Fibroblast of lung (primary cell): ENCODE measurements around the gene KCNK2. TPM values are rescaled to one million over a fixed set of nuclear protein-coding genes. Genes with fewer than 3 reads are reported as not detected.

Source experiments
- DNase-seq, 2 donors: peaks; one replicate each; pipeline versions ENCODE4 v3.0.0 to v3.0.0-alpha.2; 2010; ENCODE audit warnings: low read depth in 2 of 2
- H2AFZ ChIP-seq: 2 replicates; pipeline ENCODE4 v1.5.1; 2012; ENCODE audit warnings: low read length, control low read depth, inconsistent platforms
- H3K27ac ChIP-seq: 2 replicates; pipeline ENCODE4 v1.5.1; 2011; ENCODE audit warnings: low read length, control low read depth; ENCODE audit not compliant: insufficient read depth
- H3K27me3 ChIP-seq: 2 replicates; pipeline ENCODE4 v1.5.1; 2011; ENCODE audit warnings: mild to moderate bottlenecking, low read length; ENCODE audit not compliant: control insufficient read depth, insufficient read depth
- H3K36me3 ChIP-seq: 2 replicates; pipeline ENCODE4 v1.5.1; 2011; ENCODE audit warnings: low read length; ENCODE audit not compliant: control insufficient read depth, insufficient read depth
- H3K4me1 ChIP-seq: 2 replicates; pipeline ENCODE4 v1.5.1; 2011; ENCODE audit warnings: low read length; ENCODE audit not compliant: control insufficient read depth, insufficient read depth; ENCODE audit errors: extremely low read depth
- H3K4me2 ChIP-seq: 2 replicates; pipeline ENCODE4 v1.5.1; 2011; ENCODE audit warnings: low read length, control low read depth; ENCODE audit not compliant: insufficient read depth; ENCODE audit errors: extremely low read depth
- H3K4me3 ChIP-seq, 4 experiments: fragments of 200-600 bp in 1 of 4; sonication (generic) in 1 of 4; replicated peaks in 1 of 4; 2 replicates each; pipeline ENCODE4 v1.5.1; 2011 to 2016; ENCODE audit warnings: low read length in 4 of 4, low read depth in 3 of 4, mild to moderate bottlenecking in 3 of 4, control low read depth in 2 of 4, inconsistent platforms in 1 of 4, mixed read lengths in 1 of 4; ENCODE audit not compliant: insufficient read depth in 1 of 4; ENCODE audit errors: control extremely low read depth in 1 of 4
- H3K79me2 ChIP-seq: 2 replicates; pipeline ENCODE4 v1.5.1; 2012; ENCODE audit warnings: mild to moderate bottlenecking, low read length, inconsistent platforms; ENCODE audit not compliant: control insufficient read depth, insufficient read depth
- H3K9ac ChIP-seq: 2 replicates; pipeline ENCODE4 v1.5.1; 2011; ENCODE audit warnings: mild to moderate bottlenecking, low read length, control low read depth; ENCODE audit not compliant: insufficient read depth
- H3K9me3 ChIP-seq: 2 replicates; pipeline ENCODE4 v1.5.1; 2012; ENCODE audit warnings: low read depth, low read length; ENCODE audit not compliant: control insufficient read depth, insufficient read depth
- H4K20me1 ChIP-seq: 2 replicates; pipeline ENCODE4 v1.5.1; 2011; ENCODE audit warnings: low read length; ENCODE audit not compliant: control insufficient read depth, insufficient read depth; ENCODE audit errors: extremely low read depth
- EZH2 ChIP-seq: IDR thresholded peaks from 2 replicates; pipeline ENCODE4 v1.5.1; 2012; ENCODE audit warnings: low read length, control low read depth, mild to moderate bottlenecking; ENCODE audit errors: missing control alignments
- polyA plus RNA-seq, 2 donors: library from polyadenylated mRNA; depleted of rRNA in 1 of 2; stranded (reverse) in 1 of 2; unstranded in 1 of 2; fragments of >200 nt; gene quantifications; 2 replicates each; pipeline ENCODE4 v1.2.1, GENCODE V29; 2011 to 2012; ENCODE audit warnings: missing spikeins in 1 of 2
- total RNA-seq: library from RNA; depleted of rRNA; stranded (reverse); fragments of >200 nt; gene quantifications from 2 replicates; pipeline ENCODE4 v1.2.1, GENCODE V29; 2014
- TF ChIP-seq, protein P1 (sequence below), 2 donors: IDR thresholded peaks in 1 of 2; conservative IDR thresholded peaks in 1 of 2; 1 replicate in 1 of 2; 2 replicates in 1 of 2; pipeline ENCODE4 v1.5.1; 2011 to 2012; ENCODE audit warnings: low read length in 2 of 2, control low read depth in 1 of 2, inconsistent platforms in 1 of 2, low read depth in 1 of 2, mild to moderate bottlenecking in 1 of 2

The KCNK2 gene
- total and polyA plus RNA-seq, 2 donors (not counting 1 experiment from before 2014, with no cell fraction given): 6.4 to 25.6 TPM

DNA sequence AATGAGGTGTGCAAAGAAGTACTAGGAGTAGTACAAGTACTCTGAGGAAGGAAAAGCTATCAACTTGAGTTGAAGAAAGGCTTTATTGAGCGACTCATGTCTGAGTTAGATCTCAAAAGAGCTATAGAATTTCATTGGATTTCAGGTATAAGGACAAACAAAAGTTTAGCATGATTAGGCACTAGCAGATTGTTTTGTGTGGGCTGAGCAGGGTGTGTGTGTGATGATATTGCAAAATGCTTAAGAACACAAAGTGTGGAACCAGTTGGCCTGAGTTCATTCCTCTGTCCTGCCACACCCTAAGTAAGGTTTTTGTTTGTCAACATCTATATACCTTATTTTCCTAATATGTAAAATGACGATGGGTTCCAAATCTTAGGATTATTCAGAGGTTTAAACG, 158.9 kb downstream of the KCNK2 start:
- no peaks in the 10 kb centered on the region for H3K9me3 ChIP-seq
- H3K27ac ChIP-seq: no peak overlapping the region
- H2AFZ ChIP-seq: no peak overlapping the region
- H3K4me1 ChIP-seq: no peaks in the 10 kb centered on the region
- no peaks in the 10 kb centered on the region for H3K79me2 ChIP-seq
- H4K20me1 ChIP-seq: no peaks in the 10 kb centered on the region
- H3K27me3 ChIP-seq: no peaks in the 10 kb centered on the region
- no peak for TF ChIP-seq EZH2
- TF ChIP-seq, protein P1, sequence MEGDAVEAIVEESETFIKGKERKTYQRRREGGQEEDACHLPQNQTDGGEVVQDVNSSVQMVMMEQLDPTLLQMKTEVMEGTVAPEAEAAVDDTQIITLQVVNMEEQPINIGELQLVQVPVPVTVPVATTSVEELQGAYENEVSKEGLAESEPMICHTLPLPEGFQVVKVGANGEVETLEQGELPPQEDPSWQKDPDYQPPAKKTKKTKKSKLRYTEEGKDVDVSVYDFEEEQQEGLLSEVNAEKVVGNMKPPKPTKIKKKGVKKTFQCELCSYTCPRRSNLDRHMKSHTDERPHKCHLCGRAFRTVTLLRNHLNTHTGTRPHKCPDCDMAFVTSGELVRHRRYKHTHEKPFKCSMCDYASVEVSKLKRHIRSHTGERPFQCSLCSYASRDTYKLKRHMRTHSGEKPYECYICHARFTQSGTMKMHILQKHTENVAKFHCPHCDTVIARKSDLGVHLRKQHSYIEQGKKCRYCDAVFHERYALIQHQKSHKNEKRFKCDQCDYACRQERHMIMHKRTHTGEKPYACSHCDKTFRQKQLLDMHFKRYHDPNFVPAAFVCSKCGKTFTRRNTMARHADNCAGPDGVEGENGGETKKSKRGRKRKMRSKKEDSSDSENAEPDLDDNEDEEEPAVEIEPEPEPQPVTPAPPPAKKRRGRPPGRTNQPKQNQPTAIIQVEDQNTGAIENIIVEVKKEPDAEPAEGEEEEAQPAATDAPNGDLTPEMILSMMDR (conservative IDR thresholded peaks at IDR 0.05 in 1 of 2, IDR thresholded peaks at IDR 0.05 in 1 of 2; ENCODE audit: low read depth in 1 of 2, low read length in 2 of 2): no peak
- DNase-seq: no peak
- no peaks in the 10 kb centered on the region for H3K36me3 ChIP-seq
- no peak overlapping the region for H3K4me2 ChIP-seq
- H3K4me3 ChIP-seq: no peak overlapping the region
- no peak overlapping the region for H3K9ac ChIP-seq

DNA sequence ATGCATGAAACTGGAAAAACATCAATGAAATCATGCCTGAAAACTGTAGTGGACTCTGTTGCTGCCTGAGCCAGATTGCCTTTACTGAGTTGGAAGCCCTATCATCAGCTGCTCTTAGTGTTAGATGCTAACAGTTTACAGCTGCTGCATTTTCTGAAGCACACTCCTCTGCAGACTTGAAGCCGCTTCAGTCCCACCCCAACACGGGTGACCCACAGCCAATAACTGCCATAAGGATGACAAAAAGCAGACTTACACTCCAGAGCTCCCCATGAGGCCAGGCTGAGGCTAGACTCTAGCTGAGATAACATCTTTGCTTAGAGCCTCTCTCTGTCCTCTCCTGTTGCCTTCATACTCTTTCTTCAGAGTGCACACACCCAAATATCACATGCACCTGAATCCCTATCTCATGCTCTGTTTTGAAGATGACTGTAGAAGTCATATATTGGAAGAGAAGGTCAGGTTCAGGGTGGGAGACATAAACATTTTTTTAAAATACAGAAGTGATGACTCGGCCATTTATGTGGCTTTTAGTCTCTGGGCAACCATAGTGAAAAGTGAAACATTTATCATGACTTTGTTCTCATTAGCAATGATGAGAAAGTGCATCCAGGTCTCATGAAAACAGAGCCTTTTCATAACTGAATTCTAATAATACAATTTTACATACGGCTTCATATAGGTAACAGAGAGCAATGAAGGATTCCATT, 161.0 kb downstream of the KCNK2 start:
- H3K9me3 ChIP-seq: no peaks in the 10 kb centered on the region
- no peak overlapping the region for H3K27ac ChIP-seq
- peak in 1 of 2 donors; percentile 13 for DNase-seq

DNA sequence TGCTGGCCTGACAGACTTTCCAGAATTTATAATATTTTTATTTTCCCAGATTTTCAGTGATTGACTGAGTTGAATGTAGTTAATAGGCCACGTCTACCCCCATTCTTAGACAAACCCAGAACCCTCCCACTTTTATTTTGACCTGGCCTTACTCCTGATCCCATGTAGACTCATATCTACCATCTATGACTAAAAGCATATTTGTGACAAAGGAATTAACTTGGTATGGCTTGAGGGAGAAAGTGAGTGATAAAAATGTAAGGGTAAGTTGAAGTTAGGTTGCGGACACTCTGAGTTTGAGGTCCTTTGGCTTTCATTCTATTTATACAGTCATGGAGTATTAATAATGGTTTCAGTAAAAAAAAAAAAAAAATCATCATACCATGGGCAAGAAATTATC, 168.4 kb downstream of the KCNK2 start:
- H3K27ac ChIP-seq: no peak overlapping the region

More for the DNA sequence above, 161.0 kb downstream of the KCNK2 start:
- no peak overlapping the region for H3K4me3 ChIP-seq
- H3K9ac ChIP-seq: no peak overlapping the region
- no peak overlapping the region for H2AFZ ChIP-seq
- H3K36me3 ChIP-seq: no peaks in the 10 kb centered on the region
- H3K27me3 ChIP-seq: no peaks in the 10 kb centered on the region
- no peak for TF ChIP-seq EZH2
- TF ChIP-seq, protein P1 (conservative IDR thresholded peaks at IDR 0.05 in 1 of 2, IDR thresholded peaks at IDR 0.05 in 1 of 2; ENCODE audit: low read depth in 1 of 2, low read length in 2 of 2): no peak
- no peak overlapping the region for H3K4me2 ChIP-seq
- H3K4me1 ChIP-seq: no peaks in the 10 kb centered on the region
- no peaks in the 10 kb centered on the region for H4K20me1 ChIP-seq
- H3K79me2 ChIP-seq: no peaks in the 10 kb centered on the region

More for the DNA sequence above, 168.4 kb downstream of the KCNK2 start:
- H2AFZ ChIP-seq: no peak overlapping the region
- no peaks in the 10 kb centered on the region for H3K27me3 ChIP-seq
- no peak for DNase-seq
- no peaks in the 10 kb centered on the region for H3K79me2 ChIP-seq
- no peak overlapping the region for H3K4me3 ChIP-seq
- no peak overlapping the region for H3K4me2 ChIP-seq
- H3K4me1 ChIP-seq: no peaks in the 10 kb centered on the region
- TF ChIP-seq, protein P1 (conservative IDR thresholded peaks at IDR 0.05 in 1 of 2, IDR thresholded peaks at IDR 0.05 in 1 of 2; ENCODE audit: low read depth in 1 of 2, low read length in 2 of 2): no peak
- no peak for TF ChIP-seq EZH2
- no peaks in the 10 kb centered on the region for H3K36me3 ChIP-seq
- H3K9me3 ChIP-seq: no peaks in the 10 kb centered on the region
- no peaks in the 10 kb centered on the region for H4K20me1 ChIP-seq
- no peak overlapping the region for H3K9ac ChIP-seq
